Sigmoid colon (tissue), 7 donors: ENCODE measurements around the gene IMMP1L. TPM values are rescaled to one million over a fixed set of nuclear protein-coding genes. Genes with fewer than 3 reads are reported as not detected.

Experiments used
- DNase-seq: peaks from one replicate; pipeline ENCODE4 v3.0.0-alpha.2; 2019
- H3K27ac ChIP-seq, 4 donors: fragments of 200-600 bp; sonication (generic); one replicate each; pipeline ENCODE4 v1.5.1; 2016 to 2019; ENCODE audit warnings: mild to moderate bottlenecking in 1 of 4
- H3K27me3 ChIP-seq, 3 donors: fragments of 200-600 bp; sonication (generic); one replicate each; pipeline ENCODE4 v1.5.1; 2019; ENCODE audit warnings: mild to moderate bottlenecking in 1 of 3
- H3K36me3 ChIP-seq, 4 donors: fragments of 200-600 bp; sonication (generic); one replicate each; pipeline ENCODE4 v1.5.1; 2016 to 2019
- H3K4me1 ChIP-seq, 4 donors: fragments of 200-600 bp; sonication (generic); one replicate each; pipeline ENCODE4 v1.5.1; 2017 to 2019
- H3K4me3 ChIP-seq, 4 donors: fragments of 200-600 bp; sonication (generic); one replicate each; pipeline ENCODE4 v1.5.1; 2017 to 2019; ENCODE audit warnings: mild to moderate bottlenecking in 2 of 4, moderate library complexity in 1 of 4
- H3K9me3 ChIP-seq, 4 donors: fragments of 200-600 bp in 3 of 4; sonication (generic) in 3 of 4; one replicate each; pipeline versions ENCODE4 v1.5.1 to v1.6.1; 2013 to 2019
- EP300 ChIP-seq, 4 donors: sonication (generic); formaldehyde crosslinking; IDR thresholded peaks; one replicate each; pipeline ENCODE4 v1.6.1; 2017; ENCODE audit warnings: antibody characterized with exemption in 4 of 4
- POLR2A ChIP-seq, 2 donors: fragments of 450-650 bp; IDR thresholded peaks; one replicate each; pipeline ENCODE4 v1.6.1; 2016; ENCODE audit warnings: antibody characterized with exemption in 2 of 2, mild to moderate bottlenecking in 2 of 2, moderate library complexity in 2 of 2
- POLR2AphosphoS5 ChIP-seq, 4 donors: sonication (generic); formaldehyde crosslinking; IDR thresholded peaks; one replicate each; pipeline ENCODE4 v1.6.1; 2017; ENCODE audit warnings: antibody characterized with exemption in 4 of 4
- WGBS, 2 donors: extraction: QIAGEN DNeasy Blood & Tissue Kit; methylation state at CpG; one replicate each; pipeline ENCODE4 v1.1.7; 2013; 5-methylcytosine and 5-hydroxymethylcytosine counted together
- intact Hi-C: fragments of 100-400 bp; cut with DNase I; formaldehyde crosslinking; loops from one replicate; pipeline ENCODE4 v1.15.1; 2023
- polyA plus RNA-seq, 3 donors: library from polyadenylated mRNA; stranded (reverse); fragments of 200-250 nt; gene quantifications; one replicate each; pipeline ENCODE4 v1.2.3, GENCODE V29; 2013
- total RNA-seq, 4 donors: library from RNA; depleted of rRNA; stranded (reverse); fragments of >200 nt; gene quantifications; one replicate each; pipeline ENCODE4 v1.1.0, GENCODE V29; 2016
- TF ChIP-seq, protein P1 (sequence below), 4 experiments: fragments of 450-650 bp in 3 of 4; fragments of 200-600 bp in 1 of 4; IDR thresholded peaks; one replicate each; pipeline ENCODE4 v1.5.1; 2016 to 2019; ENCODE audit warnings: antibody characterized with exemption in 4 of 4, mild to moderate bottlenecking in 3 of 4, moderate library complexity in 2 of 4
- donor health status: healthy with polysubstance abuse.
- donor health status: Bipolar disorder and iron deficiency.
- donor health status: healthy.

IMMP1L gene
- total and polyA plus RNA-seq, 7 donors = 6.6 to 39.0 (median 23.9) TPM

DNA sequence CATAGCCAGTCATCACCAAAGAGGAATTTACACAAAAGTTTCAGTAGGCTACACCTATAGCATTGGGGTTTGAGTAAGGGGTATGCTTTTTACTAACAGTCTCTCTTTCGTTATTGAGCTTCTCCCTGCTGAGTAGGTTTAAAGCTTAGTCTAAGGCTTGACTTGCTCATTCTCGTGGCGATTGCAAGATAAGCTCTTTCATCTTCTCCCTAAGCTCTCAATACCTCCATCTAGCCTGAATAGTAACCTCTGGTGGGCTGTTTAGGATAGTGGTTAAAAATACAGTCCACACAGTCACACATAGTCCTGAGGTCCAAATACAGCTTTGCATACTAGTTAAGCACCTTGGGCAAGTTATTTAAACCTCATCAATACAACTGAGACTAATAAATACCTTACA is 65.6 kb downstream of the IMMP1L start:
- TF ChIP-seq, protein P1, sequence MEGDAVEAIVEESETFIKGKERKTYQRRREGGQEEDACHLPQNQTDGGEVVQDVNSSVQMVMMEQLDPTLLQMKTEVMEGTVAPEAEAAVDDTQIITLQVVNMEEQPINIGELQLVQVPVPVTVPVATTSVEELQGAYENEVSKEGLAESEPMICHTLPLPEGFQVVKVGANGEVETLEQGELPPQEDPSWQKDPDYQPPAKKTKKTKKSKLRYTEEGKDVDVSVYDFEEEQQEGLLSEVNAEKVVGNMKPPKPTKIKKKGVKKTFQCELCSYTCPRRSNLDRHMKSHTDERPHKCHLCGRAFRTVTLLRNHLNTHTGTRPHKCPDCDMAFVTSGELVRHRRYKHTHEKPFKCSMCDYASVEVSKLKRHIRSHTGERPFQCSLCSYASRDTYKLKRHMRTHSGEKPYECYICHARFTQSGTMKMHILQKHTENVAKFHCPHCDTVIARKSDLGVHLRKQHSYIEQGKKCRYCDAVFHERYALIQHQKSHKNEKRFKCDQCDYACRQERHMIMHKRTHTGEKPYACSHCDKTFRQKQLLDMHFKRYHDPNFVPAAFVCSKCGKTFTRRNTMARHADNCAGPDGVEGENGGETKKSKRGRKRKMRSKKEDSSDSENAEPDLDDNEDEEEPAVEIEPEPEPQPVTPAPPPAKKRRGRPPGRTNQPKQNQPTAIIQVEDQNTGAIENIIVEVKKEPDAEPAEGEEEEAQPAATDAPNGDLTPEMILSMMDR (IDR thresholded peaks at IDR 0.05) = no peak
- TF ChIP-seq EP300 (IDR thresholded peaks at IDR 0.05) (no peak), POLR2A (IDR thresholded peaks at IDR 0.05) (no peak), POLR2AphosphoS5 (IDR thresholded peaks at IDR 0.05) (no peak)
- Histone ChIP-seq H3K27me3 (no peaks in the 10 kb centered on the region), H3K36me3 (no peaks in the 10 kb centered on the region), H3K9me3 (no peaks in the 10 kb centered on the region), H3K4me3 (no peak overlapping the region), H3K4me1 (no peaks in the 10 kb centered on the region), H3K27ac (no peak overlapping the region)
- intact Hi-C loops = no loop called here
- DNase-seq = no peak
- WGBS, 2 donors = 92 to 97% methylated on average over 3 of the region's 3 CpGs

DNA sequence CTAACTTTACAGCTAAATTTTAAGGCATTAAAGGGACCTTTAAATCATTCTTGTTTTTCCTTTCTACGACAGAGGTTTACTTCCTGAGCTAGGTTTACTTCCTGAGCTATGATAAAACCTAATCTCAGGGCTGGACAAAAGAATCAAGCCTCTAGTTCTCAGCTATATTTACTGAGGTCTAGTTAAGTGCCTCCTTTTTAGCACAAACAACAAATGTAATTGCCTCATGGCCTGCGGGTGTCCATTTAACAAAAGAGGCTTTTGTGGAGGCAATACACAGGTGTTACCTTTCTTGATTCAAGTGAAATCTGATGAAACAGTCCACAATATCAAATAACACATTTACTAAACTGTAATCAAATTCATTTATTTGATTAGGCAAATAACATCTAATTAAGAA is 67.3 kb downstream of the IMMP1L start:
- intact Hi-C loops = no loop called here
- no peak for TF ChIP-seq POLR2A (IDR thresholded peaks at IDR 0.05)
- TF ChIP-seq, protein P1 (IDR thresholded peaks at IDR 0.05) = no peak
- no peak for TF ChIP-seq EP300 (IDR thresholded peaks at IDR 0.05)
- no peak for TF ChIP-seq POLR2AphosphoS5 (IDR thresholded peaks at IDR 0.05)
- Histone ChIP-seq H3K4me3 (no peak overlapping the region), H3K27ac (no peak overlapping the region), H3K27me3 (no peaks in the 10 kb centered on the region), H3K4me1 (no peaks in the 10 kb centered on the region), H3K9me3 (no peaks in the 10 kb centered on the region), H3K36me3 (no peaks in the 10 kb centered on the region)
- WGBS, 2 donors = 22 to 47% methylated on average over 2 of the region's 2 CpGs
- no peak for DNase-seq

DNA sequence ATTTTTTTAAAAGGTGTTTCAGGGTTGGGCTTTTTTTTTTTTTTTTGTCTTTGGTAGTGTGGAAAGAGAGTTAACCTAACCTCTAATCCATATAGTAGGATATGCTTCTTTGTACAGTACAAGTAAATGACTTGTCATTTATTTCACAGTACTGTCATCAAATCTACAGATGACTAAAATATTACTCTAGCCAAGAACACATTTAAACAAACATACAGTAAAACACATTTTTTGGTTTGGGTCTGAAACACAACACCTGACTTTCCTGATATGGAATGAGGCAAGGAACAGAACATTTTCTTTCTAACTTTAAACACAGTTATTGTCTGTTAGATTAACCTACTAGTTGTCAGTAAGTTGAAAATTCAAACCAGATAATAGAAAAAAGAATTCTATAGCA is 68.1 kb downstream of the IMMP1L start:
- Histone ChIP-seq H3K9me3 (no peaks in the 10 kb centered on the region), H3K27ac (no peak overlapping the region), H3K36me3 (no peaks in the 10 kb centered on the region), H3K4me1 (no peaks in the 10 kb centered on the region), H3K27me3 (no peaks in the 10 kb centered on the region), H3K4me3 (no peak overlapping the region)
- DNase-seq = no peak
- intact Hi-C loops = no loop called here
- TF ChIP-seq, protein P1 (IDR thresholded peaks at IDR 0.05) = no peak
- TF ChIP-seq EP300 (IDR thresholded peaks at IDR 0.05) (no peak), POLR2AphosphoS5 (IDR thresholded peaks at IDR 0.05) (no peak), POLR2A (IDR thresholded peaks at IDR 0.05) (no peak)

DNA sequence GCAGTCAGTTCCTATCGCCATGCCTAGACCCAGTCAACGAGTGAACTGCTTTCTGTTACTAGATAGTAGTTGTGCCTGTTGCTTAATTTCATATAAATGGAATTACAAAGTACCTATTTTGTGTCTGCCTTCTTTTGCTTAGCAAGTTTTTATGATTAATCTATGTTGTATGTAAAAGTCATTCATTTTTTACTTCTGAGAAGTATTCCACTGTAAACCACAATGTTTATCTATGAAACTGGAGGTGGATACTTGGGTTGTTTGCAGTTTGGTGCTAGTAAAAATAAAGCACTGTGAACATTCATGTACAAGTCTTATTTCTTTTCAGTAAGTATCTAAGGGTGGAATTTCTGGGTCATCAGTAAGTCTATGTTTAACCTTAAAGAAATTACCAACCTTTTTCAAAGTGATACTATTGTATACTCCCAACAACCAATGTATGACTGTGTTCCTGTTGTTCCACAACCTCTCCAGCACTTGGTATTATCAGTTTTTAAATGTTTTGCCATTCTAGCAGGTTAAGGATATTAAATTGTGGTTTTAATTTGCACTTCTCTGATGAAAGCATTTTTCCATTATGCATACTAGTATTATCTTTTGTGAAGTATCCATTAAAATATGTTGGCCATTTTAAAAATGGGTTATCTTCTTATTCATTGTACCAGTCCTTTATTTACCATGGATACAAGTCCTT is 71.5 kb downstream of the IMMP1L start:
- H3K4me1 ChIP-seq = no peaks in the 10 kb centered on the region
- no peak for DNase-seq
- no peak overlapping the region for H3K4me3 ChIP-seq
- H3K9me3 ChIP-seq = no peaks in the 10 kb centered on the region
- 83 to 96% methylated on average over 2 of the region's 2 CpGs for WGBS, 2 donors
- no peaks in the 10 kb centered on the region for H3K27me3 ChIP-seq
- TF ChIP-seq, protein P1 (IDR thresholded peaks at IDR 0.05) = no peak
- H3K27ac ChIP-seq = no peak overlapping the region
- intact Hi-C loops = no loop called here
- peaks cover 0 to 2% (median 0%) of the 10 kb centered on the region in 4 donors for H3K36me3 ChIP-seq

DNA sequence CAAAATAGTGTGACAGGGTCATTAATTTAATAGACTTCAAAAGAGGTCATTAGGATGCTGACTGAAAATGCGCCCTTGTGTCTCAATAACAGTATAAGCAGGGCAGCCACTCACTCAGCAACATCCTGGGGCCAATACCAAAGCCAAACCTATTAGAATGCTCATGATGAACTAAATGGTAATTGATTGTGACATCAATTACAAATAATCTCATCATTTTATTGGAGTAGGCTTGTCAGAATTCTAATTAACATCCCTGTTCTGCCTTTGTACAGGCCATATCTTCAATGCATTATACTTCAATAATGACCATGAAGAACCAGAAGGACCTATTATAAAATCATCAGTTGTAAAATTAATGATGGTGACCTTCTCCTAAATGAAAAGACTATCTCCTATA is 75.6 kb downstream of the IMMP1L start:
- TF ChIP-seq EP300 (IDR thresholded peaks at IDR 0.05) (no peak), POLR2AphosphoS5 (IDR thresholded peaks at IDR 0.05) (no peak)
- DNase-seq = no peak
- intact Hi-C loops = no loop called here
- no peaks in the 10 kb centered on the region for H3K27me3 ChIP-seq
- no peak overlapping the region for H3K4me3 ChIP-seq
- no peaks in the 10 kb centered on the region for H3K4me1 ChIP-seq
- no peak overlapping the region for H3K27ac ChIP-seq
- H3K36me3 ChIP-seq = peaks cover 0 to 18% (median 0%) of the 10 kb centered on the region in 4 donors
- 98% methylated on average over 1 of the region's 1 CpG for WGBS, 2 donors
- no peaks in the 10 kb centered on the region for H3K9me3 ChIP-seq
